NCI-H2196 treated with DMSO at 0.1 percent for 48 hours (cell line): ENCODE results near the gene ITGB6.
"Not testable (repeated sequence)": the region's sequence is repeated elsewhere in the genome, so short reads cannot be mapped to it uniquely, and the experiment has no call there.

ENCODE experiments used
- DNase-seq: peaks from one replicate; lab custom pipeline; 2025; ENCODE audit not compliant: unreplicated experiment; lab: John Stamatoyannopoulos, UW

ITGB6 gene

DNA sequence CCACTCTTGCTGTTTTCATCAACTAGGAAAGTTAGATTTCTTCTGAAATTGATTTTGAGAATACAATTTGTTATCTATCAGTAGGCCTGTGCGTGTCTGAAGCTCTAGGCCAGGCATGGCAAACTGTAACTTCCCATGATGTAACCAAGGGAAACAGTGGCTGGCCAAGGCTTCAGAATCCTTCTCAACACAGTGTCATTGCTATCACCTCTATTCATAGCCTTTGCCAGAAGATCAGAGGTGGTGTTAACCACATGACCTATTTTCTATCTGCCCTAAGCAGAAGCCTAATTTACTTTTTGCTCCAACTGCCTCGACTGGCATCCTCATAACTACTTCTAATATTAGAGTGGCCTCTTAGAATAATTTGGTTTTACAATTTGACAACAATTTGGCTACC lies 2.5 kb downstream of the ITGB6 start:
- DNase-seq: no peak

GRCh38 chr2:160194946-160195345 lies 5.1 kb downstream of the ITGB6 start:
- no peak for DNase-seq

DNA sequence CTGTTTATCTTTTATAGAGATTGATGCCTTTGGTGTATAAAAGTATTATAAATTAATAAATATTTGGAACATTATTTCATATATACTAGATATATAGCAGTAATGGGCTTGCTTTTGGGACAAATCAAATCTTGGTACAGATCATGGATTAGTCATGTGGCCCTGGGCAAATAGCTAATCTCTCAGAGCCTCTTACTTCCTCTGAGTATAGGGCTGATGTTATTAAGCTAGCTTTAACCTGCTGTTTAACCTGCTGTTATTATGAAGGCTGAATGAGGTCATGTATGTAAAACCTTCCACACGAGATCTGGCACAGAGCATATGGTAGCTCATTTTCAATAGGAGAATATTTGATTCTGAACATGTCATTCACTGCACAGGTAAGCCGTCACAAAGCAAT lies 5.7 kb downstream of the ITGB6 start:
- DNase-seq: no peak

DNA sequence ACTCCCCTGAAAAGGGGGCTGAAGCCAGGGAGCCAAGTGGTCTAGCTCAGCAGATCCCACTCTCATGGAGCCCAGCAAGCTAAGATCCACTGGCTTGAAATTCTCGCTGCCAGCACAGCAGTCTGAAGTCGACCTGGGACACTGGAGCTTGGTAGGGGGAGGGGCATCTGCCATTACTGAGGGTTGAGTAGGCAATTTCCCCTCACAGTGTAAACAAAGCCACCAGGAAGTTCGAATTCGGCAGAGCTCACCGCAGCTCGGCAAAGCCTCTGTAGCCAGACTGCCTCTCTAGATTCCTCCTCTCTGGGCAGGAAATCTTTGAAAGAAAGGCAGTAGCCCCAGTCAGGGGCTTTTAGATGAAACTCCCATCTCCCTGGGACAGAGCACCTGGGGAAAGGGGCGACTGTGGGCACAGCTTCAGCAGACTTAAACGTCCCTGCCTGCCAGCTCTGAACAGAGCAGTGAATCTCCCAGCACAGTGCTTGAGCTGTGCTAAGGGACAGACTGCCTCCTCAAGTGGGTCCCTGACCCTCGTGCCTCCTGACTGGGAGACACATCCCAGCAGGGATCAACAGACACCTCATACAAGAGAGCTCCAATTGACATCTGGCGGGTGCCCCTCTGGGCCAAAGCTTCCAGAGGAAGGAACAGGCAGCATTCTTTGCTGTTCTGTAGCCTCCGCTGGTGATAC lies 18.8 kb downstream of the ITGB6 start:
- not testable (repeated sequence) for DNase-seq

- not testable (repeated sequence) for DNase-seq
These were observed 19.4 kb downstream of the ITGB6 start for GRCh38 chr2:160180690-160181089.

- no peak for DNase-seq
These were observed 19.9 kb downstream of the ITGB6 start for GRCh38 chr2:160180172-160180571.

DNA sequence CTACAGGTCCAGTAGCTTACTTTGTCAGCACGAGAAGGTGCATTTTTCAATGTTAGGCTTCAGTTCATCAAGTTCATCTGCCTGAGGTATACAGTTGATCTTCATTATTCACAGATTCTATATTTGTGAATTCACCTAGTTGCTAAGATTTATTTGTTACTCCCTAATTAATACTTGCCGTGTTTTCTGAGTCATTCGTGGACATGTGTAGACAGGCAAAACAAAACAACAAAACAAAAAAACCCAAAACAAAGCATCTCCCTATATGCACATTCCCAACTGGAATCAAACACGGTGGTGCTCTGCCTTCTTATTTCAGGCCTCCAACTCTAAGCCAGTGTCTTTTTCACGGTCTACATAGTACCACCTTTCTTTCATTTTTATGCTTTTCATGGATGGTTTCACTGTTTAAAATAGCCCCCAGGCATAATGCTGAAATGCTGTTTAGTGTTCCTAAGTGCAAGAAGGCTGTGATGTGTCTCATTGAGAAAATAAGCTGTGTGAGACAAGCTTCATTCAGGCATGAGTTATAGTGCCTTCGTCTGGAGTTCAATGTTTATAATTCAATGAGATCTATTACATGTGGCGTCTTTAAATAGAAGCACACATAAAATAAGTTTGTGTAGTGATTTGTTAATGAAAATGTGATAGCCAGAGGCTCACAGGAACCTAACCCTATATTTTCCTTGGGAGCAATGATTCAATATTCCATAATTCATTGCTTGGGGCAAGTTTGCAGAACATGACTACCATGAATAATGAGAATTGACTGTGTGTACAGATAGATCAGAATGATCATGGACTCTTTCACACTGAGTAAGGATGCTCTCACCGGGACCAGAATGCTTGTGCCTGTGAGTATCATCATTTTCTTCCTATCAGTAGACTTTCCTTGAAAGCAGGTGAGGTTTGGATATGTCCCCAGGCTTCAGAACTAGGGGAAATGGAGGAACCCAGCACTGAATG lies 24.6 kb downstream of the ITGB6 start:
- DNase-seq: no peak

- no peak for DNase-seq
These were observed 25.8 kb downstream of the ITGB6 start for GRCh38 chr2:160174322-160174721.

- no peak for DNase-seq
These were observed 30.1 kb downstream of the ITGB6 start for GRCh38 chr2:160169988-160170387.

GRCh38 chr2:160169471-160169870 lies 30.6 kb downstream of the ITGB6 start:
- DNase-seq: no peak

DNA sequence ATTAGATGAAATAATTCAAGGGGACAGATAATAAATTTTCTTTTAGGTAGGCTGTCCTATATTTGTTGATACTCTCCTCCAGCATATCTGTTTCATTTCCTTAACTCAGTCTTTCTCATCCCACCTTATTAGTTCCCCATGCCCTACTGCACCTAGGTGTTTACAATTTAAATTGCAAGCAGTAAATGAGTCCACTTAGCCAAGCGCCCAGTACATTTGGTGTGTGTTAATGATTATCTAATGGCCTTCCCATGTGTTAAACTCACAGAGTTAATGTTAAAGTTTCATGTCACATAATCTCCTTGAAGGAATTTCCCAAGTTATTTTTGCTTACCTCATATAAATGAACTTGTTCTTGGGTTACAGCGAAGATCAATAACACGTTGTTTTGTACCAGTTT lies 31.2 kb downstream of the ITGB6 start:
- DNase-seq: no peak

DNA sequence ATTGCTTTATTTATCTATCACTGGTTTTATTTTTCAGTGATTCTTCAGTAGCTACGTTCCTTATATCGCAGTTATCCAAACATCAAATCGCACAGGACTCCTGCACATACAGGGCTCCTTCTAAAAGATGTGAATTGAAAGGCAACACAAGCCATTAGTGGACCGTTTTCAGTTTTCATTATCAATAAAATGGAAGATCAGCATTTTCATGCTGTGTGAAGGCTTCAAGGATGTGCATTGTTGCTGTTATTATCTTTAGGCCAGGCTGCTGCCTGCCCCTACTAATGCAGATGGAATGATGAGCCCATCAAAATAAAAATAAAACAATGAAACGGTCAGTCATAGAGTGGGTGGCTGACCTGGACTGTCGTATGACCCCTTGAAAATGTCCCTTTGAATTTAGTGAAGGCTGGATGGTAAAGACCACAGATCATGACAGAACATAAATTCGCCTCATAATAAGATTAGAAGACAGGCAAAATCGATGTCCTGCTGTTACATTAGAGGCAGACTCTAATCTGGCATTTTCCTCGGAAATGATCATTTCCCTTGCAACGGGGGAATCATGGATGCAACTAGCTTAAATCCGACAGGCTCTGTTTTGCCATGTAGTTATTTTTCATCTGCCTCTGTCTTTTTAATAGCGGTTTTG lies 32.9 kb downstream of the ITGB6 start:
- DNase-seq: no peak

GRCh38 chr2:160165996-160166395 lies 34.1 kb downstream of the ITGB6 start:
- DNase-seq: no peak

- no peak for DNase-seq
These were observed 35.0 kb downstream of the ITGB6 start for GRCh38 chr2:160165081-160165480.

- no peak for DNase-seq
These were observed 41.9 kb downstream of the ITGB6 start for GRCh38 chr2:160157861-160158829.

DNA sequence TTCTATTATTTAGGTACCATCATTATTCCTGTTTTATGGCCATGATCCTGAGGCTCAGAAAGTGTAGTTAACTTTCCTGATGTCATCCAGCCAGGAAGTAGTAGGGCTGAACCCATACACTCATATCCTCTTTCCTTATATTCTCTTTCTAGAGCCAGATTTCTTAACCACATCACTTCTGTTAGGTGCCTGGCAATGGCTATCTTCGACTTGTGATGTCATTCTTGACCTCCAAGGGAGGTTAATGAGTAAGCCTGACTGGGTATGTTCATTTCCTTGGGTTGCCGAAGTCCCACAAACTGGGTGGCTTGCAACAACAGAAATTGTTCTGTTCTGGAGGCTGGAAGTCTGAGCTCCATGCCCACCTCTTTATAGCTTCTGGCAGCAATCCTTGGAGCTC lies 43.4 kb downstream of the ITGB6 start:
- no peak for DNase-seq

- DNase-seq: no peak
These were observed 44.0 kb downstream of the ITGB6 start for GRCh38 chr2:160156100-160156499.

DNA sequence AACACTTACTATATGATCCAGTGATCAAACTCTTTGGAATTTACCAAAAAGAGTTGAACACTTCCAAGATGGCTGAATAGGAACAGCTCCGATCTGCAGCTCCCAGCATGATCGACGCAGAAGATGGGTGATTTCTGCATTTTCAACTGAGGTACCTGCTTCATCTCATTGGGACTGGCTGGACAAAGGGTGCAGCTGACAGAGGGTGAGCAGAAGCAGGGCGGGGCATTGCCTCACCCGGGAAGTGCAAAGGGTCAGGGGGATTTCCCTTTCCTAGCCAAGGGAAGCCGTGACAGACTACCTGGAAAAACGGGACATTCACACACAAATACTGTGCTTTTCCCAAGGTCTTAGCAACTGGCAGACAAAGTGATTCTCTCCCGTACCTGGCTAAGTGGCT lies 51.7 kb downstream of the ITGB6 start:
- DNase-seq: not testable (repeated sequence)

DNA sequence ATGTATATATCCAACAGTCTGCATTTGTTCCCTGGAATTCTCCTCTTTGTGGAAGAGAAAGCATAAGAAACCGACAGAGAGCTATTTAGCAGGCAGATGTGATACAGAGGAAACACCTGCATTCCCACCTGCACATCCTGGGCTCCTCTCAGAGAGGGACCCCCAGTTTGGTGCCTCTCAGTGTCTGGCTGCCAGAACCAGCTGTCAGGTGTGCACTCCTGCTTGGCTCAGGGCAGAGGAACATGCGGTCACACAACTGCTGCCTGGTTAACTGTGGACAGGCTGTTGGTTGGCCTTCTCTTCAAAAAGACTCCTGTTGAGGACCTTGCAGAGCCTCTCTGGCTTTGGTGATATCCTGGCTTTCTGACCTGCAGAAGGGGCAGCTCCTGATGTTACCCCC lies 54.6 kb downstream of the ITGB6 start:
- DNase-seq: no peak

DNA sequence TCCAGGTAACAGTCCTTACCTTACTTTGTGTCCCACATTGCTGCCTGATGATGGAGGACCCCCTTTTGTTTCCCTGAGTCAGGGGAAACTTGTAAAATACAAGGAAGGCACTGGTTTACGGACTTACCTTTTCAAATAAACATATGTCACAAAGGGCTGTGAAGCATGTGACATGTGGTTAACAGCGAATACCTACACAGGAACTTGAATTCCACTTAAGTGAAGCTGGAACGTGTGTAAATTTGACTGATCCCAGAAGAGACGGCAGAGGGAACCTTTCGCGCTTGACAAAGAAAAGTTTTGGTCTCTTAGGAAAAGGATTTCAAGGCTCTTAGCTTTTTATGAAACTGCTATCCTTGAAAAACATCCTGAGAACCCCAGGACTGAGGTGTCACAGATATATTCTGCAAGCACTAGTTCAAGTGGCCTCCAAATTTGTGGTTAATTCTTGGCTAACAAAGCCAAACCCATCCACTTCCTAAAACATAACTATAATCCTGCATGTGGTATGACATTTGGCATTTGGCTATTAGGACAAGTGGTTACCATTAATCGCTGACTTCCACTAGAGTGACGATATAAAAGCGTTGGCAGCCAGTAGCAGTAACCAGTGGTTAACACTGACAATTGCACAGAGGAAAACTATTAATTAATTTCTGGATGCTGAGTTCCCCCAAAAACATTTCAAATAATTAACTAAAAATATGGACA lies 55.6 kb downstream of the ITGB6 start:
- DNase-seq: no peak
